HepG2 (cell line): ENCODE data around the gene C21orf58. TPM values are rescaled to one million over a fixed set of nuclear protein-coding genes. Genes with fewer than 3 reads are reported as not detected.

ENCODE experiments used
- BATF2 ChIP-seq: sonication (generic); formaldehyde crosslinking; IDR thresholded peaks from 2 replicates; pipeline ENCODE4 v1.8.0; 2022; ENCODE audit warnings: mild to moderate bottlenecking, missing genetic modification reagents, moderate library complexity
- BRD4 ChIP-seq: sonication (generic); formaldehyde crosslinking; IDR thresholded peaks from 2 replicates; pipeline ENCODE4 v1.4.0; 2020; ENCODE audit warnings: missing genetic modification reagents
- CREB1 ChIP-seq, 2 experiments: fragments of 450-650 bp in 1 of 2; IDR thresholded peaks; 2 replicates each; pipeline ENCODE4 v1.6.1; 2016 to 2017; ENCODE audit warnings: control low read depth in 1 of 2, mild to moderate bottlenecking in 1 of 2, missing compliant biosample characterization in 1 of 2, missing genetic modification characterization in 1 of 2
- DNMT1 ChIP-seq: sonication (generic); formaldehyde crosslinking; IDR thresholded peaks from 2 replicates; pipeline ENCODE4 v1.5.1; 2020; ENCODE audit warnings: mild to moderate bottlenecking, missing genetic modification reagents
- DPF2 ChIP-seq: sonication (generic); formaldehyde crosslinking; IDR thresholded peaks from 2 replicates; pipeline ENCODE4 v1.4.0; 2020; ENCODE audit warnings: mild to moderate bottlenecking, low read depth, missing genetic modification reagents, borderline replicate concordance
- ERF ChIP-seq: IDR thresholded peaks from 2 replicates; pipeline ENCODE4 v1.6.1; 2018; ENCODE audit warnings: missing biosample characterization, missing genetic modification reagents
- FOXK2 ChIP-seq: fragments of 450-650 bp; IDR thresholded peaks from 2 replicates; pipeline ENCODE4 v1.6.1; 2016
- HBP1 ChIP-seq: IDR thresholded peaks from 2 replicates; pipeline ENCODE4 v1.6.1; 2016; ENCODE audit warnings: low read depth, control low read depth
- HMG20B ChIP-seq: conservative IDR thresholded peaks from 2 replicates; pipeline ENCODE4 v1.6.1; 2016; ENCODE audit warnings: missing genetic modification reagents, missing compliant biosample characterization
- KDM5B ChIP-seq: sonication (generic); formaldehyde crosslinking; IDR thresholded peaks from 2 replicates; pipeline ENCODE4 v1.4.0; 2020; ENCODE audit warnings: missing genetic modification reagents, mild to moderate bottlenecking, borderline replicate concordance
- MYC ChIP-seq: sonication (generic); formaldehyde crosslinking; IDR thresholded peaks from 2 replicates; pipeline ENCODE4 v1.9.0; 2021; ENCODE audit warnings: missing genetic modification reagents, borderline replicate concordance
- NFE2L2 ChIP-seq: fragments of 150-350 bp; IDR thresholded peaks from 2 replicates; pipeline ENCODE4 v1.6.1; 2014; ENCODE audit warnings: low read length
- PRMT3 ChIP-seq: sonication (generic); formaldehyde crosslinking; IDR thresholded peaks from 2 replicates; pipeline ENCODE4 v1.8.1; 2022; ENCODE audit warnings: low read depth, mild to moderate bottlenecking, moderate library complexity, missing genetic modification reagents, borderline replicate concordance
- SIN3B ChIP-seq: fragments of 150-350 bp; IDR thresholded peaks from 2 replicates; pipeline ENCODE4 v1.6.1; 2014; ENCODE audit warnings: low read length
- SNAI1 ChIP-seq: sonication (generic); formaldehyde crosslinking; IDR thresholded peaks from 2 replicates; pipeline ENCODE4 v1.5.0; 2020; ENCODE audit warnings: mild to moderate bottlenecking, missing genetic modification reagents, borderline replicate concordance
- SNAPC5 ChIP-seq: sonication (generic); formaldehyde crosslinking; IDR thresholded peaks from 2 replicates; pipeline ENCODE4 v1.8.1; 2023; ENCODE audit warnings: mild to moderate bottlenecking, missing genetic modification reagents, borderline replicate concordance
- TCF7L2 ChIP-seq: IDR thresholded peaks from 2 replicates; pipeline ENCODE4 v1.6.1; 2011; ENCODE audit warnings: mild to moderate bottlenecking, low read depth, low read length, moderate library complexity
- ZFX ChIP-seq: sonication (generic); formaldehyde crosslinking; IDR thresholded peaks from 2 replicates; pipeline ENCODE4 v1.4.0; 2020; ENCODE audit warnings: mild to moderate bottlenecking, low read depth, missing genetic modification reagents, moderate library complexity
- ZMAT3 ChIP-seq: sonication (generic); formaldehyde crosslinking; conservative IDR thresholded peaks from 2 replicates; pipeline ENCODE4 v1.7.0; 2021; ENCODE audit warnings: missing genetic modification reagents
- ZNF205 ChIP-seq: IDR thresholded peaks from 2 replicates; pipeline ENCODE4 v1.6.1; 2018; ENCODE audit warnings: missing biosample characterization, missing genetic modification reagents
- ZNF33A ChIP-seq: sonication (generic); formaldehyde crosslinking; IDR thresholded peaks from 2 replicates; pipeline ENCODE4 v1.5.1; 2020; ENCODE audit warnings: missing genetic modification reagents, mild to moderate bottlenecking, moderate library complexity, borderline replicate concordance
- ZNF546 ChIP-seq: sonication (generic); formaldehyde crosslinking; conservative IDR thresholded peaks from 2 replicates; pipeline ENCODE4 v1.8.1; 2023; ENCODE audit warnings: mild to moderate bottlenecking, missing genetic modification reagents
- ZNF550 ChIP-seq: sonication (generic); formaldehyde crosslinking; IDR thresholded peaks from 2 replicates; pipeline ENCODE4 v1.4.0; 2020; ENCODE audit warnings: mild to moderate bottlenecking, missing genetic modification reagents, borderline replicate concordance
- ZNF616 ChIP-seq: sonication (generic); formaldehyde crosslinking; IDR thresholded peaks from 2 replicates; pipeline ENCODE4 v1.5.0; 2020; ENCODE audit warnings: low read depth, mild to moderate bottlenecking, missing genetic modification reagents
- ZNF749 ChIP-seq: sonication (generic); formaldehyde crosslinking; IDR thresholded peaks from 2 replicates; pipeline ENCODE4 v1.8.0; 2022; ENCODE audit warnings: mild to moderate bottlenecking, missing genetic modification reagents, moderate library complexity, borderline replicate concordance
- ZNF768 ChIP-seq: sonication (generic); formaldehyde crosslinking; IDR thresholded peaks from 2 replicates; pipeline ENCODE4 v1.4.0; 2020; ENCODE audit warnings: missing genetic modification reagents
- polyA plus RNA-seq, 8 experiments: library from polyadenylated mRNA; depleted of rRNA in 3 of 8; stranded (reverse) in 7 of 8; unstranded in 1 of 8; fragments of >200 nt; fragmentation: Illumina TruSeq in 4 of 8; extraction: Trizol in 4 of 8; gene quantifications; 2 replicates each; pipeline versions ENCODE4 v1.2.1 to v1.2.3, GENCODE V29; 2011 to 2016; ENCODE audit warnings: low read depth in 4 of 8, missing spikeins in 1 of 8, mixed read lengths in 1 of 8; ENCODE audit not compliant: insufficient read depth in 1 of 8
- total RNA-seq, 5 experiments: library from RNA; depleted of rRNA; stranded (reverse); fragments of >200 nt; fragmentation: Illumina TruSeq; extraction: Trizol; gene quantifications; 2 replicates each; pipeline ENCODE4 v1.2.3, GENCODE V29; 2016; ENCODE audit warnings: low read depth in 1 of 5
- TF ChIP-seq, protein P1 (sequence below): sonication (generic); formaldehyde crosslinking; conservative IDR thresholded peaks from 2 replicates; pipeline ENCODE4 v1.8.0; 2022; ENCODE audit warnings: mild to moderate bottlenecking, moderate library complexity, missing genetic modification reagents

C21orf58 gene
- total and polyA plus RNA-seq, 2 of the 13 experiments (the other 11 are each of a cell fraction or from before 2014, with no cell fraction given) = 3.5 to 6.8 TPM

DNA sequence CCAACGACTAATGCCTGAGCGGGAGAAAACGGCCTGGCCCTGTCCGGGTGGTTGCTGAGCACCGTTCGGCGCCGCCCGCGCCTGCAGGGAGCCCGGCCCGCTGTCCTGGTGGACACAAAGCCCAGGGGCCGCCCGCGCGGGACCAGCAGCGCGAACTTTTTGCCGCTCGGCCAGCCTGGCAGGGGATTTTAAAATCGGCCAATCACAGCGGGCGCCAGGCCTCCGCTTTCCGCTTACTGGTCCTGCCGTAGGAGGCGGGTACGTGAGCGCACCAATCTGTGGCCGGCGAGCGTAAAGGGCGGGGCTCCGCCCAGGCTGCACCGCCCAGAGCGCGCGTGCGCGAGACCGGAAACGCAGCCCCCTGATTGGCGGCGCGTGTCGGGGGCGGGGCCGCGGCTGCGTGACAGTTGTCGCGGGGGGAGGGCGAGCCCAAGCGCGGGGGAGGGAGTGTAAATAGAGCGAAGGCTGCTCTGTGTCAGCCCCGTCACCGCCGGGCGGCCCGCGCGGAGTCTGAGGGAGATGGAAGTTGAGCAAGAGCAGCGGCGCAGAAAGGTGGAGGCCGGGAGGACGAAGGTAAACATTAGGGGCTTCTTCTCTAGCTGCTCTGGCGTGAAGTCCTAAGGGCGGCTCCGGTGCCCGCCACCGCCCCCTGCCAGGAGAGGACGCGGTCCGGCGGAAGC, at the start of gene C21orf58, which contains the start of gene PCNT (continued):
- TF ChIP-seq HBP1 (0 out of 2 replicates have a peak, but pooled peaks have one; percentile 34), SIN3B (peak; percentile 70), MYC (CRISPR knock-in tag) (peak; percentile 86; the same call in 1 of the 2 replicates), KDM5B (CRISPR knock-in tag) (peak; percentile 66), PRMT3 (CRISPR knock-in tag) (peak; percentile 83; the same call in 1 of the 2 replicates), ZNF768 (CRISPR knock-in tag) (0 out of 2 replicates have a peak, but pooled peaks have one; percentile 20), DPF2 (no peak), DNMT1 (CRISPR knock-in tag) (no peak), ZNF205 (no peak), SNAI1 (CRISPR knock-in tag) (peak; percentile 70; the same call in 1 of the 2 replicates), TCF7L2 (no peak), ZNF749 (CRISPR knock-in tag) (0 out of 2 replicates have a peak, but pooled peaks have one; percentile 35), ZNF616 (no peak), ZNF33A (CRISPR knock-in tag) (no peak), ERF (CRISPR knock-in tag) (no peak), BRD4 (CRISPR knock-in tag) (no peak), ZNF546 (CRISPR knock-in tag) (peak; percentile 42; the same call in 1 of the 2 replicates), SNAPC5 (CRISPR knock-in tag) (peak; percentile 81; the same call in 1 of the 2 replicates), FOXK2 (0 out of 2 replicates have a peak, but pooled peaks have one; percentile 34), ZNF550 (no peak), ZFX (CRISPR knock-in tag) (peak; percentile 89), NFE2L2 (no peak), BATF2 (CRISPR knock-in tag) (0 out of 2 replicates have a peak, but pooled peaks have one; percentile 53), ZMAT3 (0 out of 2 replicates have a peak, but pooled peaks have one; percentile 35), HMG20B (CRISPR knock-in tag) (no peak), CREB1 (IDR thresholded peaks at IDR 0.05) (peak; percentile 74), CREB1 (CRISPR knock-in tag; IDR thresholded peaks at IDR 0.05) (no peak)
- TF ChIP-seq, protein P1, sequence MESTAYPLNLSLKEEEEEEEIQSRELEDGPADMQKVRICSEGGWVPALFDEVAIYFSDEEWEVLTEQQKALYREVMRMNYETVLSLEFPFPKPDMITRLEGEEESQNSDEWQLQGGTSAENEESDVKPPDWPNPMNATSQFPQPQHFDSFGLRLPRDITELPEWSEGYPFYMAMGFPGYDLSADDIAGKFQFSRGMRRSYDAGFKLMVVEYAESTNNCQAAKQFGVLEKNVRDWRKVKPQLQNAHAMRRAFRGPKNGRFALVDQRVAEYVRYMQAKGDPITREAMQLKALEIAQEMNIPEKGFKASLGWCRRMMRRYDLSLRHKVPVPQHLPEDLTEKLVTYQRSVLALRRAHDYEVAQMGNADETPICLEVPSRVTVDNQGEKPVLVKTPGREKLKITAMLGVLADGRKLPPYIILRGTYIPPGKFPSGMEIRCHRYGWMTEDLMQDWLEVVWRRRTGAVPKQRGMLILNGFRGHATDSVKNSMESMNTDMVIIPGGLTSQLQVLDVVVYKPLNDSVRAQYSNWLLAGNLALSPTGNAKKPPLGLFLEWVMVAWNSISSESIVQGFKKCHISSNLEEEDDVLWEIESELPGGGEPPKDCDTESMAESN (CRISPR knock-in tag) = peak; percentile 89
